Measurements from ENCODE around the gene SMG7. TPM values are rescaled to one million over a fixed set of nuclear protein-coding genes. Genes with fewer than 3 reads are reported as not detected.
"Not testable (repeated sequence)": the region's sequence is repeated elsewhere in the genome, so short reads cannot be mapped to it uniquely, and the experiment has no call there.

Gene SMG7, protein sequence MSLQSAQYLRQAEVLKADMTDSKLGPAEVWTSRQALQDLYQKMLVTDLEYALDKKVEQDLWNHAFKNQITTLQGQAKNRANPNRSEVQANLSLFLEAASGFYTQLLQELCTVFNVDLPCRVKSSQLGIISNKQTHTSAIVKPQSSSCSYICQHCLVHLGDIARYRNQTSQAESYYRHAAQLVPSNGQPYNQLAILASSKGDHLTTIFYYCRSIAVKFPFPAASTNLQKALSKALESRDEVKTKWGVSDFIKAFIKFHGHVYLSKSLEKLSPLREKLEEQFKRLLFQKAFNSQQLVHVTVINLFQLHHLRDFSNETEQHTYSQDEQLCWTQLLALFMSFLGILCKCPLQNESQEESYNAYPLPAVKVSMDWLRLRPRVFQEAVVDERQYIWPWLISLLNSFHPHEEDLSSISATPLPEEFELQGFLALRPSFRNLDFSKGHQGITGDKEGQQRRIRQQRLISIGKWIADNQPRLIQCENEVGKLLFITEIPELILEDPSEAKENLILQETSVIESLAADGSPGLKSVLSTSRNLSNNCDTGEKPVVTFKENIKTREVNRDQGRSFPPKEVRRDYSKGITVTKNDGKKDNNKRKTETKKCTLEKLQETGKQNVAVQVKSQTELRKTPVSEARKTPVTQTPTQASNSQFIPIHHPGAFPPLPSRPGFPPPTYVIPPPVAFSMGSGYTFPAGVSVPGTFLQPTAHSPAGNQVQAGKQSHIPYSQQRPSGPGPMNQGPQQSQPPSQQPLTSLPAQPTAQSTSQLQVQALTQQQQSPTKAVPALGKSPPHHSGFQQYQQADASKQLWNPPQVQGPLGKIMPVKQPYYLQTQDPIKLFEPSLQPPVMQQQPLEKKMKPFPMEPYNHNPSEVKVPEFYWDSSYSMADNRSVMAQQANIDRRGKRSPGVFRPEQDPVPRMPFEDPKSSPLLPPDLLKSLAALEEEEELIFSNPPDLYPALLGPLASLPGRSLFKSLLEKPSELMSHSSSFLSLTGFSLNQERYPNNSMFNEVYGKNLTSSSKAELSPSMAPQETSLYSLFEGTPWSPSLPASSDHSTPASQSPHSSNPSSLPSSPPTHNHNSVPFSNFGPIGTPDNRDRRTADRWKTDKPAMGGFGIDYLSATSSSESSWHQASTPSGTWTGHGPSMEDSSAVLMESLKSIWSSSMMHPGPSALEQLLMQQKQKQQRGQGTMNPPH
- total RNA-seq = 26.4 TPM

DNA sequence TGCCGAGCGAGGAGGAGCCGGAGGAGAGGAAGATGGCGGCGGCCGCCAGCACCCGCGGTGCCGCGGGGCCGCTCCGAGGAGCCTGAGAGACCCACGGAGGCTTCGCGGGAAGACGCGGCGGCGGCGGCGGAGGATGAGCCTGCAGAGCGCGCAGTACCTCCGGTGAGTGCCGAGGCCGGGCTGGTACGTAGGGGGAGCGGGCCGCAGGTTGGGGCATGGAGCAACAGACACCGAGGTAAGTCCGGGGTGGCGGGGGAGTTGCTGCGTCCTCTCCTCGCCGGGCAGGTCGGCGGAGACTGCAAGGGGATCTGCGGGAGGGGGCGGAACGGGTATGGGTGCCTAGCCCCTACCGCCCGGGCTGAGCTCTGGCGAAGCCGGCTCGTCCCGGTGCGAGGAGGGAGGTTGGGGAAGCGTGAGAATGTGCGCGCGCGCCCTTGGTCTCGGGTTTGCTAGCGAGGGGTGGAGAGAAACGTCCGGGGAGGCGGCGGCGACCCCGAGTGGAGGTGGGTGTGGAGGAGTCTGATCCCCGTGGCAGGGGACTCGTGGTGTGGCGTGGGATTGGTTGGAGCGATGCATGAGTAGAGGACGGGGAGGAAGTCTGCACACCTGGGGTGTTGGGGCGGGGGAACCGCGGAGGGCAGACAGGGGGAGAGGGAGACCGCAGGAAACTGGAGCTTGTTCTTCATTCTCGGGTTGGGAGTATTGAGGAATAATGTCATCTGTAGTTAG is at the start of gene SMG7:
TSS of gene SMG7 (plus strand) at position 12 of the 729 bp plus-strand sequence. CDS start at position 134, 122 bp downstream.
- intact Hi-C loops (cut with DNase I) = loop anchor here (2.0 to 10.0 kb wide), 10 partner anchors 136 to 1845 kb away; partner anchors contain the start of genes C1orf21, DHX9, GLUL and IVNS1ABP
- H3K27ac ChIP-seq = peak within 1 kb of the TSS; percentile 88 to 89
- DNase-seq (ENCODE audit: low spot score in 2 of 2) = no peak
- no peaks in the 10 kb centered on the region for H3K9me3 ChIP-seq
- peaks cover 5 to 12% of the 10 kb centered on the region in 2 donors for H3K4me1 ChIP-seq
- H3K36me3 ChIP-seq = no peaks in the 10 kb centered on the region
- H3K4me3 ChIP-seq = peak within 1 kb of the TSS; percentile 64 to 95
- no peaks in the 10 kb centered on the region for H3K27me3 ChIP-seq
- TF ChIP-seq, protein P1, sequence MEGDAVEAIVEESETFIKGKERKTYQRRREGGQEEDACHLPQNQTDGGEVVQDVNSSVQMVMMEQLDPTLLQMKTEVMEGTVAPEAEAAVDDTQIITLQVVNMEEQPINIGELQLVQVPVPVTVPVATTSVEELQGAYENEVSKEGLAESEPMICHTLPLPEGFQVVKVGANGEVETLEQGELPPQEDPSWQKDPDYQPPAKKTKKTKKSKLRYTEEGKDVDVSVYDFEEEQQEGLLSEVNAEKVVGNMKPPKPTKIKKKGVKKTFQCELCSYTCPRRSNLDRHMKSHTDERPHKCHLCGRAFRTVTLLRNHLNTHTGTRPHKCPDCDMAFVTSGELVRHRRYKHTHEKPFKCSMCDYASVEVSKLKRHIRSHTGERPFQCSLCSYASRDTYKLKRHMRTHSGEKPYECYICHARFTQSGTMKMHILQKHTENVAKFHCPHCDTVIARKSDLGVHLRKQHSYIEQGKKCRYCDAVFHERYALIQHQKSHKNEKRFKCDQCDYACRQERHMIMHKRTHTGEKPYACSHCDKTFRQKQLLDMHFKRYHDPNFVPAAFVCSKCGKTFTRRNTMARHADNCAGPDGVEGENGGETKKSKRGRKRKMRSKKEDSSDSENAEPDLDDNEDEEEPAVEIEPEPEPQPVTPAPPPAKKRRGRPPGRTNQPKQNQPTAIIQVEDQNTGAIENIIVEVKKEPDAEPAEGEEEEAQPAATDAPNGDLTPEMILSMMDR (IDR thresholded peaks at IDR 0.05) = no peak

DNA sequence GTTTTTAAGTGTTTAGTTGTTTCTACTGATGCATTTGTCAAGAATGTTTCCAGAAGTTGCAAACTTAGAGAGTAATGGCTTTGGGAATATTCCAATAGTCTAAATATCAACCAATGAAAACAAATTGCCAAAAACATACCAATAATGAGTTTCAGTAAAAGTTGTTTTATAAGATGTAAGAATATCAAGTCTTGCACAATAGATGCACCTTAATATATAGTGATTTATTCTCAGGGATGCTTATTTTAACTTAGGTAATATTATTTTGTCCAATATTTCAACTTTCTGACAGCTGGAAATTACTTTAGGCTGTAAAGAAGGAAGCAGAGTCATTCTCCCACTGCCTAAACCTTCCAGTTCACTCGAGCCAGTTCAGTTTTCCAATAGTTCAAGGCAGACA is 48.8 kb upstream of the SMG7 start:
- Histone ChIP-seq H3K4me3 (no peak overlapping the region), H3K4me1 (no peaks in the 10 kb centered on the region), H3K27ac (no peak overlapping the region), H3K36me3 (no peaks in the 10 kb centered on the region), H3K9me3 (no peaks in the 10 kb centered on the region), H3K27me3 (no peaks in the 10 kb centered on the region)
- intact Hi-C loops (cut with DNase I) = no loop called here
- DNase-seq (ENCODE audit: low spot score in 2 of 2) = no peak
- TF ChIP-seq, protein P1 (IDR thresholded peaks at IDR 0.05) = no peak

DNA sequence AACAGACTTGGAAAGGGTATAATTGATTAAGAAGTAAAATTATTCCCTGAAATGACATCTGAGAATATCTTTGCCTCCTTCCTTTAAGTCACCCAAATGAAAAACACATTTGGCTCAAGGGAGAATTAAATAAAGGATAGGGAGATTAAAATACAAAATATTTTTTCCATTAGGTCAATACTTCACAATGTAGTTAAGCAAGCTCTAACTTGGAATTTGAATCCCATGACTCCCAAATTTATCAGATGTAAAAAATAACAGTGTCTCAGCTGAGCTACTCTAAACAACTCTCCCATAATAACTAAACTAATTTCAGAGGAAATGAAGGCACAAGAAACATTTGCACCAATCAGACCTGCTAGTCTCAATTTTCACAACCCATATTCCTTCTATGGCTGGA is 47.6 kb upstream of the SMG7 start:
- intact Hi-C loops (cut with DNase I) = no loop called here
- Histone ChIP-seq H3K4me1 (no peaks in the 10 kb centered on the region), H3K4me3 (no peak overlapping the region), H3K27ac (no peak overlapping the region), H3K9me3 (no peaks in the 10 kb centered on the region), H3K36me3 (no peaks in the 10 kb centered on the region), H3K27me3 (no peaks in the 10 kb centered on the region)
- no peak for DNase-seq (ENCODE audit: low spot score in 2 of 2)
- TF ChIP-seq, protein P1 (IDR thresholded peaks at IDR 0.05) = no peak

DNA sequence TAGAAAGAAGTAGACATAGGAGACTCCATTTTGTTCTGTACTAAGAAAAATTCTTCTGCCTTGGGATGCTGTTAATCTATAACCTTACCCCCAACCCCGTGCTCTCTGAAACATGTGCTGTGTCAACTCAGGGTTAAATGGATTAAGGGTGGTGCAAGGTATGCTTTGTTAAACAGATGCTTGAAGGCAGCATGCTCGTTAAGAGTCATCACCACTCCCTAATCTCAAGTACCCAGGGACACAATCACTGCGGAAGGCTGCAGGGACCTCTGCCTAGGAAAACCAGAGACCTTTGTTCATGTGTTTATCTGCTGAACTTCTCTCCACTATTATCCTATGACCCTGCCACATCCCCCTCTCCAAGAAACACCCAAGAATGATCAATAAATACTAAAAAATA is 44.7 kb upstream of the SMG7 start:
- intact Hi-C loops (cut with DNase I); H3K4me3 ChIP-seq; H3K27me3 ChIP-seq; H3K9me3 ChIP-seq; H3K27ac ChIP-seq; H3K4me1 ChIP-seq; DNase-seq (ENCODE audit: low spot score in 2 of 2); H3K36me3 ChIP-seq: not testable (repeated sequence)

DNA sequence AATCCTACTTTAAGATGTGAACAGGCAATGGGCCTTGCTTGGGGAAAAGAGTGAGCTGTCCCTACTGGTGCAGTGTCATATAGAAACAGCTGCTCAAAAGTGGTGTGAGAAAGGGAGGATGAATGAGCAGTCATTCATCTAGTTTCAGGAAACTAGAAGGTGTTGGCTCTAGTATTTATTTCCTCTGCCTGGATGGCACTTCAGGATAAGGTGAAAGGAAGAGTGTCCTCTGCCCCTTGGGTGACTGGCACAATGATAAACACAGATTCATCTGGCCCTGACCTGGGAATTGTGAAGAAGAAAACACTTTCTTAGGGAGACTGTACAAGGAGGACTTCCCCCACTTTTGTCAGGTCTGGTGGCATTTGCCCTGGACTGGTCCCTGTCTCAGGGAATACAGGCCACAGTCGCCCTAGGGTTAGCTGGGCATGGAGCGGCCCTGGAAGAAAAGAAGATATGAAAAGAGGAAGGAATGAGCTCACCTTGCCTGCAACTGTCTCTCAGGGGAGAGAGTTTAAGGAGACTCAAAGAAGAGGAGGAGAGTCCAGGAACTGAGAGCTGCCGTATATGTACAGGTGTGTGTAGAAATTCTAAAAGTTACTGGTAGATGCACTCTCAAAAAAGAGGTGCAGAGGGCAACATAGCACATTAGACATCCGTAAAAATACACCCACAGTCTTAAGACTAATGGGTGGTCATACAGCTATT is 40.3 kb upstream of the SMG7 start:
- no peaks in the 10 kb centered on the region for H3K27me3 ChIP-seq
- H3K9me3 ChIP-seq = no peaks in the 10 kb centered on the region
- no peak overlapping the region for H3K4me3 ChIP-seq
- H3K36me3 ChIP-seq = no peaks in the 10 kb centered on the region
- intact Hi-C loops (cut with DNase I) = no loop called here
- H3K4me1 ChIP-seq = no peaks in the 10 kb centered on the region
- DNase-seq (ENCODE audit: low spot score in 2 of 2) = no peak
- H3K27ac ChIP-seq = no peak overlapping the region
- TF ChIP-seq, protein P1 (IDR thresholded peaks at IDR 0.05) = no peak

All from ascending aorta (tissue), 2 donors.